ENCODE data around the gene KANSL2.
A peak's percentile ranks its signal among the peaks of the same experiment; 100 is the strongest.
"Not testable (repeated sequence)": the region's sequence is repeated elsewhere in the genome, so short reads cannot be mapped to it uniquely, and the experiment has no call there.

Gene KANSL2

DNA sequence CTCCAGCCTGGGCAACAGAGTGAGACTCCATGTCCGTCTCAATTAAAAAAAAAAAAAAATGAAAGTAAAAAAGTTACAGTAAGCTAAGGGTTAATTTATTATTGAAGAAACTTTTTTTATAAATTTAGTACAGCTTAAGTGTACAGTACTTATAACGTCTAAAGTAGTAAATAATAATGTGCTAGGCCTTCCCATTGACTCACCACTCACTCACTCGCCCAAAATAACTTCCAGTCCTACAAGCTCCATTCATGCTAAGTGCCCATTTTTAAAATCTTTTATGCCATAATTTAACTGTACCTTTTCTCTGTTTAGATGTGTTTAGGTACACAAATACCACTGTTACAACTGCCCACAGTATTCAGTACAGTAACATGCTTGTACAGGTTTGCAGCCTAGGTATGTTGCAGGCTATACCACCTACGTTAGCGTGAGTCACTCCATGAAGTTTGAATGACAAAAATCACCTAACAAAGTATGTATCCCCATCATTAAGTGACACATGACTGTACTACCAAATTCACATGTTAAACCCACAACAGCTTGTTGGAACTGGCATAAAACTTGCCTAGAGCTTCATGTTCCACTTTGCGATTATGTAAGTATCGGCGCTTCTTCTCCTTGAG, 10.7 kb downstream of the KANSL2 start:
- DNase-seq (ENCODE audit: low read depth): peak; percentile 65
- TF ChIP-seq, protein P1, sequence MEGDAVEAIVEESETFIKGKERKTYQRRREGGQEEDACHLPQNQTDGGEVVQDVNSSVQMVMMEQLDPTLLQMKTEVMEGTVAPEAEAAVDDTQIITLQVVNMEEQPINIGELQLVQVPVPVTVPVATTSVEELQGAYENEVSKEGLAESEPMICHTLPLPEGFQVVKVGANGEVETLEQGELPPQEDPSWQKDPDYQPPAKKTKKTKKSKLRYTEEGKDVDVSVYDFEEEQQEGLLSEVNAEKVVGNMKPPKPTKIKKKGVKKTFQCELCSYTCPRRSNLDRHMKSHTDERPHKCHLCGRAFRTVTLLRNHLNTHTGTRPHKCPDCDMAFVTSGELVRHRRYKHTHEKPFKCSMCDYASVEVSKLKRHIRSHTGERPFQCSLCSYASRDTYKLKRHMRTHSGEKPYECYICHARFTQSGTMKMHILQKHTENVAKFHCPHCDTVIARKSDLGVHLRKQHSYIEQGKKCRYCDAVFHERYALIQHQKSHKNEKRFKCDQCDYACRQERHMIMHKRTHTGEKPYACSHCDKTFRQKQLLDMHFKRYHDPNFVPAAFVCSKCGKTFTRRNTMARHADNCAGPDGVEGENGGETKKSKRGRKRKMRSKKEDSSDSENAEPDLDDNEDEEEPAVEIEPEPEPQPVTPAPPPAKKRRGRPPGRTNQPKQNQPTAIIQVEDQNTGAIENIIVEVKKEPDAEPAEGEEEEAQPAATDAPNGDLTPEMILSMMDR (conservative IDR thresholded peaks at IDR 0.05; ENCODE audit: control insufficient read depth, insufficient read depth, low read depth, low read length): no peak
- no peak overlapping the region for H3K4me3 ChIP-seq (ENCODE audit: control insufficient read depth, low read depth, low read length)

DNA sequence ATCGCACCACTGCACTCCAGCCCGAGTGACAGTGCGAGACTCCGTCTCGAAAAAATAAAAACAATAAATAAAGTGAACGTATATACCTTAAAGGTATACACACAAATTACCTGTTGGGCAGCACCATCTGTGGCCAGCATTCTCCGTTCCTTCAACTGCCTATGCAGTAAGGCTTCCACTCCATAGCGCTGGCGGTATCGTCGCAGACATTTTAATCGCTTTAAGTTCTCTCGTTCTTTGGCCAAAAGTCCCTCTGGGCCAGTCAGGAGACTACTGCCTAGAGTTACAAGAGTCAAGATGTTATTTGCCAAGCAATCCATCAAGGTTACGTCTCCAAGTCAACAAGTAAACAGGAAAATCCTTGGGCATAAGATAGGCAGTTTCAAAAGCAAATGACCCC, 13.0 kb downstream of the KANSL2 start:
- no peak overlapping the region for H3K4me3 ChIP-seq (ENCODE audit: control insufficient read depth, low read depth, low read length)
- TF ChIP-seq, protein P1 (conservative IDR thresholded peaks at IDR 0.05; ENCODE audit: control insufficient read depth, insufficient read depth, low read depth, low read length): no peak
- no peak for DNase-seq (ENCODE audit: low read depth)

DNA sequence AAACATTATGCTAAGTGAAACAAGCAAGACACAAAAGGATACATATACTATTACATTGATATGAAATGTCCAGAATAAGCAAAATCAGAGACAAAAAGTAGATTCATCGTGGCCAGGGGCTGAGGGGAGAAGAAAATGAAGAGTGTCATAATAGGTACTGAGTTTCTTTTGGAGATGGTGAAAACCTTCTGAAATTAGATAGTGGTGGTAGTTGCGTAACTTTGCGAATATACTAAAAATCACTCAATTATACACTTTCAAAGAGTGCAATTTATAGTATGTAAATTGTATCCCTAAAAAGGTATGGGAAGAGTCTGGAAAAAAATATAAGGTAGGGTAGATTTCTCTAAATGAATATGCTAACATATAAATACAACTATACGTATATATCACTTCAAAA, 22.2 kb downstream of the KANSL2 start:
- TF ChIP-seq, protein P1 (conservative IDR thresholded peaks at IDR 0.05; ENCODE audit: control insufficient read depth, insufficient read depth, low read depth, low read length): no peak
- H3K4me3 ChIP-seq (ENCODE audit: control insufficient read depth, low read depth, low read length): no peak overlapping the region
- DNase-seq (ENCODE audit: low read depth): no peak

DNA sequence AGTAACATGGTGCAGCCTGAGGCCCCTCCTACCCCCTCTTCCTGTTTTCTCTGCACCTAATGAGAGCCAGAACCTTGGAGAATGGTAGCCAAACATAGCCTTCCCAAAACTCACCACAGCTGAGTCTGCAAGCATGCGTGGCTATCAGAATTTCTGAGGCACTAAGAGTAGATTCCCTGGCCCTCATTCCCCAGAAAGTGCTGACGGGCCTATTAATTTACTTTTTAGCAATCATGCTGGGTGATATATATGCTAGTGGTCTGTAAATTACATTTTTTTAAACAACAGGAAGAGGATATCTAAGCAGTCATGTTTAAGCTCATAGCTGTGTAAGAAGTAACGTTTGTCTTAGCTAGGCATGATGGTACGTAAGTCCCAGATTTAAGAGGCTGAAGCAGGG, 30.4 kb downstream of the KANSL2 start:
- DNase-seq (ENCODE audit: low read depth): no peak
- TF ChIP-seq, protein P1 (conservative IDR thresholded peaks at IDR 0.05; ENCODE audit: control insufficient read depth, insufficient read depth, low read depth, low read length): no peak
- H3K4me3 ChIP-seq (ENCODE audit: control insufficient read depth, low read depth, low read length): no peak overlapping the region

DNA sequence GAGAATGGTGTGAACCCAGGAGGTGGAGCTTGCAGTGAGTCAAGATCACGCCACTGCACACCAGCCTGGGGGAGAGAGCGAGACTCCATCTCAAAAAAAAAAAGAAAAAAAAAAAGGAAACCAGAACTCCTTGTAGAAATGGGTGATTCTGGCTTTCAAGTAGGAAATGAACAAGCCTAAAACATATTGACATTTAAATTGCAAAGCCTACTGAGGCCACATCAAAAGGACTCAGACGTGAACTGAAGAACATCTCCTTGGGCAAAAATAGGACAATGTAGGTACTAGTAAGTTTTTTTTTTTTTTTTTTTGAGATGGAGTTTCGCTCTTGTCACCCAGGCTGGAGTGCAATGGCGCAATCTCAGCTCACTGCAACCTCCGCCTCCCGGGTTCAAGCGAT, 36.7 kb downstream of the KANSL2 start:
- DNase-seq (ENCODE audit: low read depth); H3K4me3 ChIP-seq (ENCODE audit: control insufficient read depth, low read depth, low read length): not testable (repeated sequence)

DNA sequence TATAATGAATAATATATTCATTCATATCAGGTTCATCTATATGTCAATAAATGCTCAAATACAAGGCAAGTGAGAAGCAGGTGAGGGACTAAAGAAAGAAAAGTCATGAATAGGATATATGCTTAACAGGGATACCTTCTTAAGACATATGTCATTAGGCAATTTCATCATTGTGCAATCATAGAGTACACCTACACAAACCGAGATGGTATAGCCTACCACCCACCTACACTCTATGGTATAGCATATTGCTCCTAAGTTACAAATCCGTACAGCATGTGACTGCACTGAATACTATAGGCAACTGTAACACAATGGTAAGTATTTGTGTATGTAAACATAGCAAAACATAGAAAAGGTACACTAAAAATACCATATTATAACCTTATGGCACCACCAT, 39.0 kb downstream of the KANSL2 start:
- H3K4me3 ChIP-seq (ENCODE audit: control insufficient read depth, low read depth, low read length): no peak overlapping the region

DNA sequence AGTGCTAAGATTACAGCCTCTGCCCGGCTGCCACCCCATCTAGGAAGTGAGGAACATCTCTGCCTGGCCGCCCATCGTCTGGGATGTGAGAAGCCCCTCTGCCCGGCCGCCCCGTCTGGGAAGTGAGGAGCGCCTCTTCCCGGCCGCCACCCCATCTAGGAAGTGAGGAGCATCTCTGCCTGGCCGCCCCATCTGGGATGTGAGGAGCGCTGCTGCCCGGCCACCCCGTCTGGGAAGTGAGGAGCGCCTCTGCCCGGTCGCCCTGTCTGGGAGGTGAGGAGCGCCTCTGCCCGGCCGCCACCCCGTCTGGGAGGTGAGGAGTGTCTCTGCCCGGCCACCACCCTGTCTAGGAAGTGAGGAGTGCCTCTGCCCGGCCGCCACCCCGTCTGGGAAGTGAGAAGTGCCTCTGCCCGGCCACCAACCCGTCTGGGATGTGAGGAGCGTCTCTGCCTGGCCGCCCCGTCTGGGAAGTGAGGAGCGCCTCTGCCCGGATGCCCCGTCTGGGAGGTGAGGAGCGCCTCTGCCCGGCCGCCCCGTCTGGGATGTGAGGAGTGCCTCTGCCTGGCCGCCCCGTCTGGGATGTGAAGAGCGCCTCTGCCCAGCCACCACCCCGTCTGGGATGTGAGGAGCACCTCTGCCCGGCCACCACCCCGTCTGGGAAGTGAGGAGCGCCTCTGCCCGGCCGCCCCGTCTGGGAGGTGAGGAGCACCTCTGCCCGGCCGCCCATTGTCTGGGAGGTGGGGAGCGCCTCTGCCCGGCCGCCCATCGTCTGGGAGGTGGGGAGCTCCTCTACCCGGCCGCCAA, 40.1 kb downstream of the KANSL2 start:
- H3K4me3 ChIP-seq (ENCODE audit: control insufficient read depth, low read depth, low read length): not testable (repeated sequence)

More for the DNA sequence above, 39.0 kb downstream of the KANSL2 start:
- DNase-seq (ENCODE audit: low read depth): no peak
- TF ChIP-seq, protein P1 (conservative IDR thresholded peaks at IDR 0.05; ENCODE audit: control insufficient read depth, insufficient read depth, low read depth, low read length): no peak

More for the DNA sequence above, 40.1 kb downstream of the KANSL2 start:
- not testable (repeated sequence) for DNase-seq (ENCODE audit: low read depth)

All from fibroblast of mammary gland (primary cell).